GM12878 (cell line): ENCODE data around the gene SFXN4. TPM values are rescaled to one million over a fixed set of nuclear protein-coding genes. Genes with fewer than 3 reads are reported as not detected.
A peak's percentile ranks its signal among the peaks of the same experiment; 100 is the strongest.

Source experiments
- ATAC-seq: fragments of 200-7000 bp; cut with Tn5 transposase; 3 replicates; pipeline ENCODE4 v1.9.1; 2020; ENCODE audit warnings: mild to moderate bottlenecking, moderate library complexity
- BruUV-seq: library from RNA; stranded (reverse); fragments of 400-500 nt; replicated peaks from 2 replicates; lab custom pipeline; 2021; lab: Mats Ljungman, UMichigan
- CTCF ChIA-PET: fragments of 300-600 bp; sonication (Branson Sonifier 250); formaldehyde crosslinking; extraction: SDS; loops from one replicate; lab custom pipeline; 2021; ENCODE audit warnings: inconsistent platforms; lab: Yijun Ruan, JAX
- POLR2A ChIA-PET: fragments of 350-600 bp; formaldehyde crosslinking; extraction: SDS; loops from one replicate; lab custom pipeline; 2021; ENCODE audit warnings: inconsistent platforms; lab: Charles Lee
- RAD21 ChIA-PET: fragments of 300-600 bp; sonication (Branson Sonifier 250); formaldehyde crosslinking; loops from one replicate; lab custom pipeline; 2023; ENCODE audit warnings: antibody characterized with exemption; ENCODE audit not compliant: unreplicated experiment; lab: Charles Lee
- SMC1A ChIA-PET: fragments of 300-600 bp; sonication (Branson Sonifier 250); formaldehyde crosslinking; loops from one replicate; lab custom pipeline; 2023; ENCODE audit not compliant: unreplicated experiment, uncharacterized antibody; lab: Charles Lee
- DNase-seq: peaks from one replicate; pipeline ENCODE4 v3.0.0-alpha.2; 2011; ENCODE audit warnings: low read depth, low spot score
- FAIRE-seq: peaks from 3 replicates; lab custom pipeline; 2011; peaks lifted over from hg19 to GRCh38; lab: Jason Lieb, UNC
- H2AFZ ChIP-seq: 2 replicates; pipeline ENCODE4 v1.6.0; 2011; ENCODE audit warnings: low read depth, low read length, control low read depth; ENCODE audit not compliant: control insufficient read depth
- H3K27ac ChIP-seq: 2 replicates; pipeline ENCODE4 v1.5.1; 2011; ENCODE audit warnings: control low read depth; ENCODE audit not compliant: control insufficient read depth, insufficient read depth
- H3K27me3 ChIP-seq, 2 experiments: replicated peaks in 1 of 2; 2 replicates each; pipeline versions ENCODE4 v1.6.0 to v1.6.1; 2011; ENCODE audit warnings: low read length in 1 of 2; ENCODE audit not compliant: control insufficient read depth in 2 of 2, insufficient read depth in 2 of 2
- H3K36me3 ChIP-seq, 2 experiments: 2 replicates each; pipeline ENCODE4 v1.5.1; 2011; ENCODE audit warnings: low read length in 1 of 2; ENCODE audit not compliant: control insufficient read depth in 2 of 2, insufficient read depth in 2 of 2
- H3K4me1 ChIP-seq: 2 replicates; pipeline ENCODE4 v1.6.1; 2011; ENCODE audit warnings: mild to moderate bottlenecking, low read length, moderate library complexity, mixed read lengths; ENCODE audit not compliant: control insufficient read depth, insufficient read depth
- H3K4me2 ChIP-seq: 2 replicates; pipeline ENCODE4 v1.6.0; 2011; ENCODE audit warnings: control low read depth; ENCODE audit not compliant: control insufficient read depth, insufficient read depth
- H3K4me3 ChIP-seq: fragments of 200-600 bp; sonication (generic); 2 replicates; pipeline ENCODE4 v1.5.1; 2016
- H3K79me2 ChIP-seq: 2 replicates; pipeline ENCODE4 v1.6.0; 2011; ENCODE audit warnings: low read length; ENCODE audit not compliant: control insufficient read depth, insufficient read depth
- H3K9ac ChIP-seq: 2 replicates; pipeline ENCODE4 v1.8.0; 2011; ENCODE audit warnings: low read length, control low read depth, mixed read lengths; ENCODE audit not compliant: control insufficient read depth, insufficient read depth
- H3K9me3 ChIP-seq: replicated peaks from 3 replicates; pipeline ENCODE4 v1.5.1; 2011; ENCODE audit warnings: mild to moderate bottlenecking, low read length; ENCODE audit not compliant: control insufficient read depth, insufficient read depth
- H4K20me1 ChIP-seq: 2 replicates; pipeline ENCODE4 v1.6.0; 2011; ENCODE audit not compliant: control insufficient read depth, insufficient read depth
- MTA2 ChIP-seq: fragments of 450-650 bp; IDR thresholded peaks from 2 replicates; pipeline ENCODE4 v1.6.1; 2016; ENCODE audit warnings: low read depth, mild to moderate bottlenecking, moderate library complexity
- NBN ChIP-seq: fragments of 450-650 bp; IDR thresholded peaks from 2 replicates; pipeline ENCODE4 v1.6.1; 2016
- NFXL1 ChIP-seq: fragments of 450-650 bp; IDR thresholded peaks from 2 replicates; pipeline ENCODE4 v1.6.1; 2017; ENCODE audit warnings: antibody characterized with exemption, mild to moderate bottlenecking, borderline replicate concordance
- RBBP5 ChIP-seq: fragments of 200-600 bp; sonication (generic); conservative IDR thresholded peaks from 2 replicates; pipeline ENCODE4 v1.6.1; 2016
- WGBS: methylation state at CpG from one replicate; pipeline ENCODE4 v1.1.6; 2016; ENCODE audit warnings: low lambda C conversion rate; ENCODE audit not compliant: insufficient replicate concordance, insufficient coverage; ENCODE audit errors: missing lambda C conversion rate; 5-methylcytosine and 5-hydroxymethylcytosine counted together
- in situ Hi-C: fragments of 300-500 bp; cut with MboI; formaldehyde crosslinking; loops from 9 replicates; pipeline ENCODE4 v1.14.3; 2018; ENCODE audit warnings: mixed read lengths
- intact Hi-C: fragments of 100-400 bp; cut with micrococcal nuclease; formaldehyde crosslinking; loops from one replicate; pipeline ENCODE4 v1.14.2; 2022; ENCODE audit not compliant: unreplicated experiment
- polyA plus RNA-seq, 11 experiments: library from polyadenylated mRNA; depleted of rRNA in 4 of 11; unstranded in 6 of 11; stranded (reverse) in 5 of 11; fragments of >200 nt; fragmentation: Nextera tagmentation in 4 of 11; fragmentation: Illumina TruSeq in 1 of 11; extraction: Ambion mirVana in 4 of 11; extraction: Trizol in 1 of 11; gene quantifications; 1 replicate in 1 of 11; 2 replicates in 10 of 11; pipeline versions ENCODE4 v1.2.1 to v1.2.3, GENCODE V29; 2011 to 2016; ENCODE audit warnings: inconsistent platforms in 2 of 11, missing spikeins in 2 of 11, low read depth in 1 of 11
- total RNA-seq, 4 experiments: library from RNA; depleted of rRNA in 3 of 4; stranded (reverse); fragments of >200 nt in 3 of 4; fragmentation: Illumina TruSeq in 1 of 4; extraction: Trizol in 1 of 4; gene quantifications; 2 replicates each; pipeline versions ENCODE4 v1.2.1 to v1.2.3, GENCODE V29; 2013 to 2021

Gene SFXN4
- total and polyA plus RNA-seq, 10 of the 15 experiments (the other 5 are each of a cell fraction or from before 2014, with no cell fraction given): 40.7 to 111 (median 48.8) TPM

GRCh38 chr10:119190954-119191785, 25.7 kb upstream of the SFXN4 start:
- BruUV-seq: no TSS peak
- RAD21 ChIA-PET: interaction anchor here (0.7 to 2.5 kb wide), 4 partner anchors 8 to 327 kb away, joined by 3 to 22 read pairs (median 4); no protein-coding TSS in a partner anchor
- no peaks in the 10 kb centered on the region for H4K20me1 ChIP-seq
- H3K9ac ChIP-seq: no peak overlapping the region
- no peak overlapping the region for H2AFZ ChIP-seq
- POLR2A ChIA-PET: interaction anchor here (0.6 to 1.3 kb wide), 2 partner anchors 30 kb away, joined by 3 to 5 read pairs; no protein-coding TSS in a partner anchor
- no peak overlapping the region for H3K27ac ChIP-seq
- DNase-seq: no peak
- CTCF ChIA-PET: interaction anchor here (0.7 to 4.3 kb wide), 6 partner anchors 8 to 228 kb away, joined by 3 to 51 read pairs (median 6); no protein-coding TSS in a partner anchor
- FAIRE-seq: no peak
- 72% methylated on average over 5 of the region's 5 CpGs for WGBS
- in situ Hi-C loops (loop anchor here (25.0 kb wide), 1 partner anchor 629 kb away; no protein-coding TSS in a partner anchor), intact Hi-C loops (no loop called here)
- H3K27me3 ChIP-seq: no peaks in the 10 kb centered on the region
- TF ChIP-seq MTA2 (peak; percentile 27; the same call in 1 of the 2 replicates), NBN (0 out of 2 replicates have a peak, but pooled peaks have one; percentile 19), NFXL1 (no peak)
- H3K4me3 ChIP-seq: no peak overlapping the region
- ATAC-seq: no peak
- H3K4me2 ChIP-seq: no peak overlapping the region
- H3K36me3 ChIP-seq: no peaks in the 10 kb centered on the region
- no peaks in the 10 kb centered on the region for H3K9me3 ChIP-seq
- peaks cover 14% of the 10 kb centered on the region for H3K4me1 ChIP-seq
- SMC1A ChIA-PET: interaction anchor here (1.0 to 4.3 kb wide), 5 partner anchors 8 to 29 kb away, joined by 3 to 30 read pairs (median 5); partner anchors contain the start of gene PRDX3
- no peaks in the 10 kb centered on the region for H3K79me2 ChIP-seq

DNA sequence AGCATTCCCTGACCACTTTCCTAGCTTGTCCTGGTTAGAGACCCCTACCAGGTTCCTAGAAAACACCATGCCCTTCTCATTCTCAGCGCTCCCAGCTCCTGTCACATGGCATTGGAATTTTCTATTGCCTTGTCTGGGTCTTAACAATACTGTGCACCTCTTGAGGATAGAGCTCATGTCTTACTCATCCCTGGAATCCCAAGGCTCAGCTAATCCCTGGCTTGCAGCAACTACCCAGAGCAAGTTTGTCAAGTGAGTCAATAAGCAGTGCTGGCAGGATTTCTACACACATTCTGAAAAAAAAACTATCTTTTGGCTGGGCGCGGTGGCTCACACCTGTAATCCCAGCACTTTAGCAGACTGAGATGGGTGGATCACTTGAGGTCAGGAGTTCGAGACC, 24.8 kb upstream of the SFXN4 start:
- ChIA-PET CTCF (interaction anchor here (0.6 to 4.3 kb wide), 10 partner anchors 9 to 252 kb away, joined by 3 to 51 read pairs (median 4); no protein-coding TSS in a partner anchor), RAD21 (interaction anchor here (0.6 to 2.5 kb wide), 9 partner anchors 9 to 328 kb away, joined by 3 to 22 read pairs (median 3); no protein-coding TSS in a partner anchor), POLR2A (interaction anchor here (1.3 to 2.3 kb wide), 3 partner anchors 10 to 29 kb away, joined by 5 to 18 read pairs (median 5); partner anchors contain the start of gene PRDX3), SMC1A (interaction anchor here (0.9 to 4.3 kb wide), 8 partner anchors 8 to 28 kb away, joined by 3 to 30 read pairs (median 5); partner anchors contain the start of gene PRDX3)
- ATAC-seq: peak; percentile 6; the same call in 1 of the 3 replicates
- Histone ChIP-seq H3K27me3 (no peaks in the 10 kb centered on the region), H3K9me3 (no peaks in the 10 kb centered on the region), H3K4me3 (no peak overlapping the region), H3K9ac (no peak overlapping the region; the same call in 1 of the 2 replicates), H3K4me2 (peak overlapping the region; percentile 59; the same call in 1 of the 2 replicates), H4K20me1 (no peaks in the 10 kb centered on the region), H3K36me3 (no peaks in the 10 kb centered on the region), H2AFZ (no peak overlapping the region), H3K4me1 (peaks cover 14% of the 10 kb centered on the region), H3K79me2 (no peaks in the 10 kb centered on the region), H3K27ac (no peak overlapping the region)
- no peak for TF ChIP-seq RBBP5
- intact Hi-C loops (no loop called here), in situ Hi-C loops (loop anchor here (25.0 kb wide), 1 partner anchor 628 kb away; no protein-coding TSS in a partner anchor)
- no peak for DNase-seq
- WGBS: 98% methylated on average over 4 of the region's 4 CpGs
- no TSS peak for BruUV-seq
- FAIRE-seq: no peak
